ENCODE measurements around the gene DYRK3. TPM values are rescaled to one million over a fixed set of nuclear protein-coding genes. Genes with fewer than 3 reads are reported as not detected.

Gene DYRK3
- total RNA-seq, 2 experiments from 2014 or later, result 1.6 to 1.7 TPM

DNA sequence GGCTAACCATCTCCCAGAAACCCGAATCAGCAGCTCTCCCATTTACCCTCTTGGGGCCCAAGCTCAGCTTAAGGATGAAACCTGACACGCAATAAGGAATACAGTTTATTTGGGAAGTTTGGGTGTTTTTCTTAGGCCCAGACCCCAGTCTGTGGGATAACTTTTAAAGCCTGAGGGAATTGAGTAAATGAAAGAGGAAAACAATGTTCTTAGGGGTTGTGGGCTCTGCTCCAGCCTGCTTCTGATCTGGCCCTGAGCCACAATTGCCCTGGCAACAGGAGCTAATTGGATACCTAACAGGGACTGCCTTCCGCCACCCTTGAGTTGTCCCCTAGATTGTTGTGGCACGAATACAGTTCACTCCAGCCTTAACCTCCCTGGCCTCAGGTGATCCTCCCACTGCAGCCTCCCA is 20.1 kb downstream of the DYRK3 start:
- ChIA-PET POLR2A (no interaction called here), CTCF (no interaction called here)
- H3K4me3 Mint-ChIP-seq, result no peak overlapping the region
- ATAC-seq (ENCODE audit: poor library complexity), result no peak
- Histone ChIP-seq H3K9me3 (ENCODE audit: control insufficient read depth in 1 of 2, insufficient read depth in 1 of 2, low read length in 2 of 2) (no peaks in the 10 kb centered on the region), H3K4me3 (ENCODE audit: low read length) (no peak overlapping the region), H3K27ac (ENCODE audit: low read depth in 1 of 2, low read length in 2 of 2) (no peak overlapping the region), H3K27me3 (ENCODE audit: control insufficient read depth in 1 of 2, insufficient read depth in 2 of 2, low read length in 2 of 2) (peaks cover 9 to 18% of the 10 kb centered on the region in 2 experiments), H3K36me3 (ENCODE audit: insufficient read depth, low read length) (no peaks in the 10 kb centered on the region), H3K4me1 (ENCODE audit: insufficient read depth, low read length) (peaks cover 6% of the 10 kb centered on the region)
- H3K9me3 Mint-ChIP-seq, result no peaks in the 10 kb centered on the region
- no peak for DNase-seq
- no peaks in the 10 kb centered on the region for H3K36me3 Mint-ChIP-seq (ENCODE audit: low read depth)
- H3K27me3 Mint-ChIP-seq, result peaks cover 28% of the 10 kb centered on the region
- TF ChIP-seq, protein P1, sequence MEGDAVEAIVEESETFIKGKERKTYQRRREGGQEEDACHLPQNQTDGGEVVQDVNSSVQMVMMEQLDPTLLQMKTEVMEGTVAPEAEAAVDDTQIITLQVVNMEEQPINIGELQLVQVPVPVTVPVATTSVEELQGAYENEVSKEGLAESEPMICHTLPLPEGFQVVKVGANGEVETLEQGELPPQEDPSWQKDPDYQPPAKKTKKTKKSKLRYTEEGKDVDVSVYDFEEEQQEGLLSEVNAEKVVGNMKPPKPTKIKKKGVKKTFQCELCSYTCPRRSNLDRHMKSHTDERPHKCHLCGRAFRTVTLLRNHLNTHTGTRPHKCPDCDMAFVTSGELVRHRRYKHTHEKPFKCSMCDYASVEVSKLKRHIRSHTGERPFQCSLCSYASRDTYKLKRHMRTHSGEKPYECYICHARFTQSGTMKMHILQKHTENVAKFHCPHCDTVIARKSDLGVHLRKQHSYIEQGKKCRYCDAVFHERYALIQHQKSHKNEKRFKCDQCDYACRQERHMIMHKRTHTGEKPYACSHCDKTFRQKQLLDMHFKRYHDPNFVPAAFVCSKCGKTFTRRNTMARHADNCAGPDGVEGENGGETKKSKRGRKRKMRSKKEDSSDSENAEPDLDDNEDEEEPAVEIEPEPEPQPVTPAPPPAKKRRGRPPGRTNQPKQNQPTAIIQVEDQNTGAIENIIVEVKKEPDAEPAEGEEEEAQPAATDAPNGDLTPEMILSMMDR (IDR thresholded peaks at IDR 0.05), result no peak
- no peak overlapping the region for H3K27ac Mint-ChIP-seq
- intact Hi-C loops (cut with DNase I, micrococcal nuclease), result no loop called here
- no peaks in the 10 kb centered on the region for H3K4me1 Mint-ChIP-seq (ENCODE audit: low read depth)

DNA sequence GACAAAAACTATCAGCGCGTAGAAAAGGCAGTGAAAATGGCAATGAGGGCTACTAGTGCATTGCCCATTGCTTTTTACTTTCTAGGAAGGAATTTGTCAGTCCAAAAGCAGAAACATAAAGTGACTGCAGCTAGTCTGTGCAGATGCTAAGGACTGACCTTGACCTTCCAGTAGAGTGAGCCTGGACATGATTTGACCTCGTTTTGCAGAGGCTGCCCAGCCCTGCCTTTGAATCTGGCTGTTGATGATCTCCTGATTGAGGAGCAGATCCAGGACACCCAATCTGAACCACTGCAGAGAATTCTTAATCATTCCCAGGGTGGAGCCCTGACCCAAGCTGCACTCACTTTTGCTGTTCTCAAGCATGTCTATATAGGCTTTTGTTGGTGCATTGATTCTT is 21.6 kb downstream of the DYRK3 start:
- H3K4me1 Mint-ChIP-seq (ENCODE audit: low read depth), result no peaks in the 10 kb centered on the region

DNA sequence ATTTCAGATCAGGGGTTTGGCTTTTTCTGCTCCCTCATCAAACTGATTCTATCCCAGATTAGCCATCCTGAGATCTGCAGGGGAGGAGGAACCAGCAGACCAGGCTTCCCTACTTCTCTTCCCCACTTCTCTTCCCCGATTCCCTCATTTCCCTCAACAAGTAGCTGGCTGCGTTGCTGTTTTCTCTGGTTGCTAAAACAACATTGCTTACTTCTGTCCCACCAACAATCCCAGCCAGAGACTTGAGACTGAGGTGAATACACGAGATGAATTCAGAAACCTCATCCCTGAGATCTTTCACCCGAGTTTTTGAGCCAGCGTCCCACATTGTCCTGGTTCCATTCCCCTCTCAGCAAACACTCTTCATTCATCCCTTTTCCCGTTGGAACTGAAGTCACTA is 22.4 kb downstream of the DYRK3 start:
- no peak overlapping the region for H3K4me3 Mint-ChIP-seq
- intact Hi-C loops (cut with DNase I, micrococcal nuclease), result no loop called here
- DNase-seq (no peak), ATAC-seq (ENCODE audit: poor library complexity) (no peak)
- TF ChIP-seq, protein P1 (IDR thresholded peaks at IDR 0.05), result no peak
- H3K9me3 ChIP-seq (ENCODE audit: control insufficient read depth in 1 of 2, insufficient read depth in 1 of 2, low read length in 2 of 2), result no peaks in the 10 kb centered on the region
- H3K4me1 ChIP-seq (ENCODE audit: insufficient read depth, low read length), result peaks cover 6% of the 10 kb centered on the region
- no peak overlapping the region for H3K4me3 ChIP-seq (ENCODE audit: low read length)
- H3K27me3 Mint-ChIP-seq, result peaks cover 36% of the 10 kb centered on the region
- no peaks in the 10 kb centered on the region for H3K4me1 Mint-ChIP-seq (ENCODE audit: low read depth)
- no peak overlapping the region for H3K27ac Mint-ChIP-seq
- CTCF ChIA-PET, result interaction anchor here (0.6 to 2.4 kb wide), 14 partner anchors 8 to 1476 kb away, joined by 3 to 15 read pairs (median 4); partner anchors contain the start of genes DYRK3 and EIF2D
- peaks cover 10 to 18% of the 10 kb centered on the region in 2 experiments for H3K27me3 ChIP-seq (ENCODE audit: control insufficient read depth in 1 of 2, insufficient read depth in 2 of 2, low read length in 2 of 2)
- H3K27ac ChIP-seq (ENCODE audit: low read depth in 1 of 2, low read length in 2 of 2), result no peak overlapping the region
- POLR2A ChIA-PET, result interaction anchor here (1.1 kb wide), 1 partner anchor 188 kb away, joined by 4 read pairs; the partner anchor contains the start of gene IKBKE
- H3K36me3 ChIP-seq (ENCODE audit: insufficient read depth, low read length), result no peaks in the 10 kb centered on the region
- no peaks in the 10 kb centered on the region for H3K36me3 Mint-ChIP-seq (ENCODE audit: low read depth)
- no peaks in the 10 kb centered on the region for H3K9me3 Mint-ChIP-seq

More for the DNA sequence above, 21.6 kb downstream of the DYRK3 start:
- ChIA-PET CTCF (interaction anchor here (1.6 kb wide), 1 partner anchor 69 kb away, joined by 4 read pairs; no protein-coding TSS in a partner anchor), POLR2A (no interaction called here)
- Mint-ChIP-seq H3K27me3 (peaks cover 33% of the 10 kb centered on the region), H3K4me3 (no peak overlapping the region), H3K9me3 (no peaks in the 10 kb centered on the region), H3K27ac (no peak overlapping the region), H3K36me3 (ENCODE audit: low read depth) (no peaks in the 10 kb centered on the region)
- TF ChIP-seq, protein P1 (IDR thresholded peaks at IDR 0.05), result no peak
- Histone ChIP-seq H3K4me1 (ENCODE audit: insufficient read depth, low read length) (peaks cover 6% of the 10 kb centered on the region), H3K27ac (ENCODE audit: low read depth in 1 of 2, low read length in 2 of 2) (no peak overlapping the region), H3K36me3 (ENCODE audit: insufficient read depth, low read length) (no peaks in the 10 kb centered on the region), H3K27me3 (ENCODE audit: control insufficient read depth in 1 of 2, insufficient read depth in 2 of 2, low read length in 2 of 2) (peaks cover 9 to 18% of the 10 kb centered on the region in 2 experiments), H3K4me3 (ENCODE audit: low read length) (no peak overlapping the region), H3K9me3 (ENCODE audit: control insufficient read depth in 1 of 2, insufficient read depth in 1 of 2, low read length in 2 of 2) (no peaks in the 10 kb centered on the region)
- intact Hi-C loops (cut with DNase I, micrococcal nuclease), result no loop called here
- ATAC-seq (ENCODE audit: poor library complexity) (no peak), DNase-seq (no peak)
